Measurements from ENCODE around the gene RIC1.
"Not testable (repeated sequence)": the region's sequence is repeated elsewhere in the genome, so short reads cannot be mapped to it uniquely, and the experiment has no call there.

The RIC1 gene

GRCh38 chr9:5712651-5713390, 83.9 kb downstream of the RIC1 start:
- TF ChIP-seq CTCF (conservative IDR thresholded peaks at IDR 0.05; ENCODE audit: low read depth, low read length) = no peak
- H3K4me3 ChIP-seq (ENCODE audit: low read depth, low read length) = no peak overlapping the region
- no peak for DNase-seq (ENCODE audit: low read depth)

GRCh38 chr9:5714501-5715401, 85.8 kb downstream of the RIC1 start:
- peak; percentile 65 for DNase-seq (ENCODE audit: low read depth)
- H3K4me3 ChIP-seq (ENCODE audit: low read depth, low read length) = no peak overlapping the region
- TF ChIP-seq CTCF (conservative IDR thresholded peaks at IDR 0.05; ENCODE audit: low read depth, low read length) = peak; percentile 72

GRCh38 chr9:5715548-5716127, 86.7 kb downstream of the RIC1 start:
- no peak for DNase-seq (ENCODE audit: low read depth)
- no peak overlapping the region for H3K4me3 ChIP-seq (ENCODE audit: low read depth, low read length)
- no peak for TF ChIP-seq CTCF (conservative IDR thresholded peaks at IDR 0.05; ENCODE audit: low read depth, low read length)

GRCh38 chr9:5717434-5717833, 88.5 kb downstream of the RIC1 start:
- H3K4me3 ChIP-seq (ENCODE audit: low read depth, low read length); DNase-seq (ENCODE audit: low read depth): not testable (repeated sequence)

GRCh38 chr9:5718296-5719032, 89.6 kb downstream of the RIC1 start:
- no peak for DNase-seq (ENCODE audit: low read depth)
- no peak overlapping the region for H3K4me3 ChIP-seq (ENCODE audit: low read depth, low read length)
- no peak for TF ChIP-seq CTCF (conservative IDR thresholded peaks at IDR 0.05; ENCODE audit: low read depth, low read length)

- no peak overlapping the region for H3K4me3 ChIP-seq (ENCODE audit: low read depth, low read length)
- DNase-seq (ENCODE audit: low read depth) = no peak
- TF ChIP-seq CTCF (conservative IDR thresholded peaks at IDR 0.05; ENCODE audit: low read depth, low read length) = no peak
Measured at GRCh38 chr9:5719100-5719926, 90.4 kb downstream of the RIC1 start.

All from choroid plexus epithelial cell (primary cell).